DND-41 (cell line): ENCODE measurements around the gene DCLK1.

Experiments
- CTCF ChIP-seq: IDR thresholded peaks from 2 replicates; pipeline ENCODE4 v1.5.1; 2012; ENCODE audit warnings: borderline replicate concordance, low read length, moderate library complexity, mild to moderate bottlenecking; ENCODE audit not compliant: poor library complexity, severe bottlenecking; ENCODE audit errors: extremely low read depth
- EZH2 ChIP-seq: IDR thresholded peaks from 3 replicates; pipeline ENCODE4 v1.6.1; 2012; ENCODE audit warnings: borderline replicate concordance, low read depth, mild to moderate bottlenecking, moderate library complexity, low read length, inconsistent platforms; ENCODE audit not compliant: severe bottlenecking

DNA sequence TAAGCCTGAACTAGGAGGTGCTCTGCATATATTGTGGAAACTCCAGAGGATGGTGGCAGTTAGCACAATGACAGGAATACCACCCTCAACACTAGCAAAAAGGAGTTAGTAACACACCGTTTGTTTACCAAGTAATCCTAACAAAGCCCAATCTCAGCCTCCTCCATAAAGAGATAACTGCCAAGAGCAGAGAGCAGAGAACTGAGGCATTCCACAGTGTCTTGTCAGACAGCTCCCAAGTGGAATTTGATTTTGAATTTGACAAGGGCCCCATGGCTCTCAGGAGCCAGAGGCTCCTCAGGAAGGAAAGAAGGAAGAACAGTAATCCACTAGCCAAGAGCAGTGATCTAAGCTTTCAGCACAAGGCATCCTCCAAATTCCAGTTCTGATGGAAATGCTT is 298.6 kb downstream of the DCLK1 start:
- TF ChIP-seq CTCF (no peak), EZH2 (no peak)
